ENCODE measurements around the gene ZBTB4.
"Not testable (repeated sequence)": the region's sequence is repeated elsewhere in the genome, so short reads cannot be mapped to it uniquely, and the experiment has no call there.

ZBTB4 gene

DNA sequence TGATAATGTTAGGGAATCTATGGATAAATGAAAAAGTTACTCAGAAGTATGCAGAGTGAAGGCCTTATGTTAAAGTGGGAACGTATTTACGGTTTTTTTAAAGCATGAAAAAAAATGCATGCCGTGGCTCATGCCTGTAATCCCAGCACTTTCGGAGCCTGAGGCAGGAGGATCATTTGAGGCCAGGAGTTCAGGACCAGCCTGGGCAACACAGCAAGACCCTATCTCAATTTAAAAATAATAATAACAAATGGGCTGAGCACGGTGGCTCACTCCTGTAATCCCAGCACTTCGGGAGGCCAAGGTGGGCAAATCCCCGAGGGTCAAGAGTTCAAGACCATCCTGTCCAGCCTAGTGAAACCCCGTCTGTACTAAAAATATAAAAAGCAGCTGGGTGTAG lies 10.7 kb upstream of the ZBTB4 start:
- no peak for DNase-seq

- DNase-seq, result no peak
Measured at GRCh38 chr17:7486181-7486580, 6.8 kb upstream of the ZBTB4 start.

- no peak for DNase-seq
Measured at GRCh38 chr17:7484919-7485377, 5.5 kb upstream of the ZBTB4 start.

DNA sequence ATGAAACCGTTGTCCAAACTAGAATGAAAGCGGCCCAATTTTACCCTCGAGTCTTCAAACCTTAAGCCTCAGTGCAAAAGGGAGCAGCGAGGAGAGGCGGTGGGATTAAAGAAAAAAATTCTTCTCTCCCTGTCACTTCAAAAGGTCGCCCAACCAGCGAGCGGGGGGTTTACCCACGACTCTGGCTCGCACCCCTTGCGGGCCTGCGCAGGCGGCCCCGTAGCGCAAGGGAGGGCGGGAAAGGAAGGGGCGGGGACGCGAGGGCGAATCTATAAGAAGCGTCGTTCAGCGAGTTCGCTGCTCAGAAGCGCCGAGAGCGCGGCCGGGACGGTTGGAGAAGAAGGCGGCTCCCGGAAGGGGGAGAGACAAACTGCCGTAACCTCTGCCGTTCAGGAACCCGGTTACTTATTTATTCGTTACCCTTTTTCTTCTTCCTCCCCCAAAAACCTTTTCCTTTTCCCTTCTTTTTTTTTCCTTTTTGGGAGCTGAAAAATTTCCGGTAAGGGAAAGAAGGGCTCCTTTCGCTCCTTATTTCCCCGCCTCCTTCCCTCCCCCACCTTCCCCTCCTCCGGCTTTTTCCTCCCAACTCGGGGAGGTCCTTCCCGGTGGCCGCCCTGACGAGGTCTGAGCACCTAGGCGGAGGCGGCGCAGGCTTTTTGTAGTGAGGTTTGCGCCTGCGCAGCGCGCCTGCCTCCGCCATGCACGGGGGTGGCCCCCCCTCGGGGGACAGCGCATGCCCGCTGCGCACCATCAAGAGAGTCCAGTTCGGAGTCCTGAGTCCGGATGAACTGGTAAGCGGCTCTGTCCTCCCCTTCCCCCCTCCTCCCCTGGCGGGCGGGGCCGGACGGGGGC lies 4.9 kb upstream of the ZBTB4 start, which contains the start of gene POLR2A:
Gene POLR2A, plus strand, starts transcription at position 300 of the 852 bp plus-strand sequence.
- DNase-seq, result peak; percentile 98

GRCh38 chr17:7483255-7484066 lies 4.0 kb upstream of the ZBTB4 start:
- DNase-seq, result peak; percentile 96

GRCh38 chr17:7482742-7483088 lies 3.3 kb upstream of the ZBTB4 start:
- DNase-seq, result peak; percentile 31

DNA sequence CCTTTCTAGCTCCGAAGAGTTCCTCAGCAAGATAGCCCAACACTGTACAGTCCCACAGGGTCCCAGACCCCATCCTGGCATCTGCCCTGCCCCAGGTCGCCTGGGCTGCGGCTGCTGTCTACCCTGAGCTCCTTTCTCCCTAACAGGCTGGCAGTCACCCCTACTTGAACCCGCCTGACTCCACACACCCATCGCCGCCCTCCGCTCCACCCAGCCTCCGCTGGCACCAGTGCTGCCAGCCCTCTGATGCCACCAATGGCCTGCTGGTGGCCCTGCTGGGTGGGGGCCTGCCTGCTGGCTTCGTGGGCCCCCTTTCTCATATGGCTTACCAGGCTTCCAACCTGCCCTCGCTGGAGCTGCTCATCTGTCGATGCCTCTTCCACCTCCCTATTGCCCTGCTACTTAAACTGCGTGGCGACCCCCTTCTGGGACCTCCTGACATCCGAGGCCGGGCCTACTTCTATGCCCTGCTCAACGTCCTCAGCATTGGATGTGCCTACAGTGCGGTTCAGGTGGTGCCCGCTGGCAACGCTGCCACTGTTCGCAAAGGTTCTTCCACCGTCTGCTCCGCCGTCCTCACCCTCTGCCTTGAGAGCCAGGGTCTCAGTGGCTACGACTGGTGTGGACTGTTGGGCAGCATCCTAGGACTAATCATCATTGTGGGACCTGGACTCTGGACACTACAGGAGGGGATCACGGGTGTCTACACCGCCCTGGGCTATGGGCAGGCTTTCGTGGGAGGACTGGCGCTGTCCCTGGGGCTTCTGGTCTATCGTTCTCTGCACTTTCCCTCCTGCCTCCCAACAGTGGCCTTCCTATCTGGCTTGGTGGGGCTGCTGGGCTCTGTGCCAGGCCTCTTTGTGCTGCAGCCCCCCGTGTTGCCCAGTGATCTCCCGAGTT lies 2.7 kb upstream of the ZBTB4 start:
- DNase-seq, result not testable (repeated sequence)

GRCh38 chr17:7481275-7481674 lies 1.8 kb upstream of the ZBTB4 start, which contains the start of gene SLC35G6:
TSS of gene SLC35G6 (plus strand) at chr17:7481446. CDS start at chr17:7481517, 71 bp downstream.
- DNase-seq, result not testable (repeated sequence)

DNA sequence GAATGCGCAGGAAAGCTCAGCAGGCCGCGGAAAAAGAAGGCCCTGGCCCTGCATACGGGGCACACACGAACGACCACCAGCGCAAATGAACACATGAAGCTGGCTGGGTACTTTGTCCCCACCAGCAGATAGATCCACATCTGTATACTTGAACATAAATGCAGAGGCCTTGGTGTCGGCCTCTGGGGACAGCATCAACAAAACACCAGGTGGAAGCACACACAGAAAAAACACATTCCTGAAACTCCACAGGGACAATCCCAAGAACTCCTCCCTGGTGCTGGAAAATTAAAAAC lies 606 bp upstream of the ZBTB4 start:
- no peak for DNase-seq

DNA sequence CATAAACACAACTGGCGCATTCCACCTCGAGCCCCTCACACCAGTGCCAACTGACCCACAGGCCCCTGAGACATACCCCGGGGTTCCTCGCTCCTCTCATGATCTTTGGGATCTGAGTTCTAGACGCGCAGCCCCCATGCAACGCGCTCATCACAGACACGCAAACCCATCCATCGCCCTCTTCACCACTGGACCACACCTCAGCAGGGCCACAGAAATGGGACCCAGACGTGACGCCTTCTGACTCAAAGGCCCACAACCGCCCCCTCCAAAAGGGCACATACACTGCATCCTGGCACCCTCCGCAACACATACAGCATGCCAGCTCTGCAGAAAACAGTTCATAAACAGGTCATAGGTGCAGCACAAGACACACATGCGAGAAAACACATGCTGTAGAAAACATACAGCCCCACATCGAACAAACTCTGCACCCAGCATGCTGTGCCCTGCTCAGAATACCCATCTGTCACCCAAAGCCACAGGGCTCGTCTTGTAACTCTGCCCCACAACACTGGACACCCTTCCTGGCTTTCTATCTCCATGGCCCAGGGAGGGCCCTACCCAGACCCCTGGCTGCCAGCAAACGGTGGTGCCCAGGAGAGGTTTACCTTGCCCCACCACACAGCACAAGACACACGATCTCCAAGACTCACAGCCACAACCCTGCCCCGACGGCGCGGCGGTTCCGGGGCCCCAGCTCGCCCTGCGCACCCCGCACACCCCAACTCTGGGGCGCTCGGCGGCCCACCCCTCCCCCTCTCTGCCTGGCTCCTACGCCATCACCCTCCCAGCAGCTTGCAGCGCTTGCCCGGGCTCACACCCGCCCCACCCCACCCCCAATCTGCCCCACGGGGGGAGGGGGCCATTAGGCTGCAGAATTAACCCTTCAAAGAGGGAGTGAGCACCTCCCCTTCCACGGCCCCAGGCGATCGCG lies 887 bp downstream of the ZBTB4 start:
- peak; percentile 87 for DNase-seq

DNA sequence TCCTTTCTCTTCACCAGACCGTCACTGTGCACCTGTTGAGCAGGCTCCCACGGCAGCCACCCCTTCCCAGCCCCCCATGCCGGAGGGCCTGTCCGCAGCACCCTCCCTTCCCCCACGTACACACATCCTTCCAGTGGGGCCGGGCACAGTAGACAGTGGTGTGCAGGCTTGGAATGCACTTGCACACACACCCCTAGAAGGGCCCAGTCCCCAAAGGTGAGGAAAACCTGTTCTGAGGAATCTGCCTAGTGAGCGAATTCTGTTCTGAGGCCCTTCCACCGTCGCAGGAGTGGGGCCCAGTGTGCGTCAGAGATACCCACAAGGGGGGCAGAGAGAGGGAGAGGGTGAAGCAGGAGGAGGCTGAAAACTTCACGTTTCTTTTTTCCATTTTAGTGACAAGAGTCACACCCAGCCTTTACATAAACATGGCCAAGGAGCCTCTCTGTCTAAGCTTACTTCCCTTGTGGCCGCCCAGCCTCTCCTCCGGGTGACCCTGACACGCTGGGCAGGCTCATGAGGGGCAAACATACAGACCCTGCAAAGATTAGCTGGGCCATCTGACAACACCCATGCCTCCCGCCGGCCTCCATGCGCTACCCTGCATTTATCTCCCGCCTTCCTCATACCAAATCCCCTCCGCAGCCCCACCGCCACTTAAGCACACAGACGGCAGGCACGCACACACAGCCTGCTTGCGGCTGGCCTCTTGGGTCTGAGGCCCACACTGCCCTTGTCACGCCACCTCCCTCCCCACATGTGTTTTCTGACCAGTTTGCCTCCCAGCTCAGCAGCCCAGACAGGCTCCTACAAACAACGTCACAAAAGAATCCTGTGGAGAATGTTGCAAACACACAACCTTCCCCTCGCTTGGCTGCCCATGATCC lies 1.8 kb downstream of the ZBTB4 start:
- DNase-seq, result peak; percentile 83

DNA sequence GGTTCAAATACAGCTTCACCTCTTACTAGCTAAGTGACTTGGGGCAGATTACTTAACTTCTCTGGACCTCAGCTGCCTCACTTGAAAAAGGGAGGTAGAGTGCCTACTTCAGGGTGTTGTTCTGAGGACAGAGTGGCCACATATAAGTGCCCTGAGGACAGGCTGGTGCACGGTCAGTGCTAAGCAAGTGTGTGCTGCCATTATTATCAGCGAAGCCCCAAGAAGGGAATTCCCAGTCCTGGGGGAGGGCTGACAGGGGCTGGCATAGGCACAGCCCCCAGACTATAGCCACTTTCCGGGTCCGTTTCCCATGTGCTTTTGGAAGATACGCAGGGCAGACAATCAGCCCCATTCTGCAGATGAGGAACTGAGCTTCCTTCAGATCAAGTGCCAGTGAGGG lies 2.5 kb downstream of the ZBTB4 start:
- no peak for DNase-seq

DNA sequence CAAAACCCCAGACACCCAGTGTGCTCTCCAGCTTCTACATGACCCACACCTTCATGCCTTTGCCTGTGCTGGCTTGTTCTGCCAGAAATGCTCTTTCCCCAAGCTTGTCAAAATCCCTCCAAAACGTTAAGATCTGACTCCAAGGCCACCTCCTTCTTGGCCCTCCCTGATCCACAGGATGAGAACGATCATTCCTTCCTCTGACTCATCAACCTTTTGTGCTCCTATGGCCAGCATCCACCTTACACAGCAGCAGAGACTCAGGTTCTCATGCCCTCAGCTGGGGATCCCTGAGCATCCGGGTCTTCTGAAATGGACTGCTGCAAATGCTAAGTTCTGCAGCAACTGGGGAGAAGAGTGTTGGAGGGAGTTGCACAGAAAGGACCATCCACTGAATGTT lies 2.9 kb downstream of the ZBTB4 start:
- no peak for DNase-seq

GRCh38 chr17:7475764-7476422 lies 3.5 kb downstream of the ZBTB4 start:
- DNase-seq, result peak; percentile 88

- not testable (repeated sequence) for DNase-seq
Measured at GRCh38 chr17:7474767-7475166, 4.7 kb downstream of the ZBTB4 start.

- no peak for DNase-seq
Measured at GRCh38 chr17:7471729-7472128, 7.7 kb downstream of the ZBTB4 start.

- DNase-seq, result not testable (repeated sequence)
Measured at GRCh38 chr17:7470457-7470973, 8.9 kb downstream of the ZBTB4 start.

GRCh38 chr17:7469843-7470242 lies 9.6 kb downstream of the ZBTB4 start:
- DNase-seq, result not testable (repeated sequence)

DNA sequence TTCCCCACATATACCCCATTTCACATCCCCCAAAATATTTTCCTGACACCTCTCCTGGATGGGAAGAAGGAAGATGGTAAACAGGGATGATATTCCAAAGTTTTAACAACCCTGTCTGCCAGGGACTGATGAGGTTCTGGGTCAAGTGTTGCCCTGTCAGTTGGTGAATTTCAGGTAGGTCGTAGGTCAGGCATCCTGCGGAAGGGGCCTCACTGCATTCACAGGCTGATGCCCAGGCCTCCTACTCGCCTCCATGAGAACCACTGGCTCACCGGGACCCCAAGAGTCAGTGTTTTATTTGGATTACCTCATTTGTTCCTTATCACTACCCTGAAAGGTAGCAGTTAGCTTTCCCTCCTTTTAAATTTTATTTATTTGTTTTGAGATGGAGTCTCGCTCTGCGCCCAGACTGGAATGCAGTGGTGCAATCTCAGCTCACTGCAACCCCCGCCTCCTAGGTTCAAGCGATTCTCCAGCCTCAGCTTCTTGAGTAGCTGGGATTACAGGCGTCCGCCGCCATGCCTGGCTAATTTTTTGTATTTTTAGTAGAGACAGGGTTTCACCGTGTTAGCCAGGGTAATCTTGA lies 10.5 kb downstream of the ZBTB4 start:
- DNase-seq, result no peak
